Coronary artery (tissue), 2 donors: ENCODE data around the gene FBXO28.

Experiments used
- DNase-seq: peaks from one replicate; pipeline ENCODE4 v3.0.0-alpha.2; 2017; ENCODE audit warnings: low spot score
- H3K27ac ChIP-seq, 2 donors: fragments of 200-600 bp; sonication (generic); one replicate each; pipeline ENCODE4 v1.5.1; 2016 to 2019
- H3K4me3 ChIP-seq: fragments of 200-600 bp; sonication (generic); 2 replicates; pipeline ENCODE4 v1.5.1; 2016; ENCODE audit warnings: mild to moderate bottlenecking, moderate library complexity
- TF ChIP-seq, protein P1 (sequence below): fragments of 200-600 bp; sonication (generic); IDR thresholded peaks from one replicate; pipeline ENCODE4 v1.5.1; 2019; ENCODE audit warnings: antibody characterized with exemption

Gene FBXO28

DNA sequence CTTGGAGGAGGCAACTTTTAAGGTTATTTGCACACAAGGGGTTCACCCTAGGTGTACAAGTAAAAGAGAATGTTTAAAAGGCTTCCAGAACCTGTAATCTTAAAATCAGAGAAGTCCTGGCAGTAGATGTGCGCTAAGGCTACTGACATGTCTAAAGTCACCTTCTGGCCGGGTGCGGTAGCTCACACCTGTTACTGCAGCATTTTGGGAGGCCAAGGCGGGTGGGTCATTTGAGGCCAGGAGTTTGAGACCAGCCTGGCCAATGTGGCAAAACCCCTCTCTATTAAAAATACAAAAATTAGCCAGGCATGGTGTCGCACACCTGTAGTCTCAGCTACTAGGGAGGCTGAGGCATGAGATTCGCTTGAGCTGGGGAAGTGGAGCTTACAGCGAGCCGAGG, 48.9 kb downstream of the FBXO28 start:
- TF ChIP-seq, protein P1, sequence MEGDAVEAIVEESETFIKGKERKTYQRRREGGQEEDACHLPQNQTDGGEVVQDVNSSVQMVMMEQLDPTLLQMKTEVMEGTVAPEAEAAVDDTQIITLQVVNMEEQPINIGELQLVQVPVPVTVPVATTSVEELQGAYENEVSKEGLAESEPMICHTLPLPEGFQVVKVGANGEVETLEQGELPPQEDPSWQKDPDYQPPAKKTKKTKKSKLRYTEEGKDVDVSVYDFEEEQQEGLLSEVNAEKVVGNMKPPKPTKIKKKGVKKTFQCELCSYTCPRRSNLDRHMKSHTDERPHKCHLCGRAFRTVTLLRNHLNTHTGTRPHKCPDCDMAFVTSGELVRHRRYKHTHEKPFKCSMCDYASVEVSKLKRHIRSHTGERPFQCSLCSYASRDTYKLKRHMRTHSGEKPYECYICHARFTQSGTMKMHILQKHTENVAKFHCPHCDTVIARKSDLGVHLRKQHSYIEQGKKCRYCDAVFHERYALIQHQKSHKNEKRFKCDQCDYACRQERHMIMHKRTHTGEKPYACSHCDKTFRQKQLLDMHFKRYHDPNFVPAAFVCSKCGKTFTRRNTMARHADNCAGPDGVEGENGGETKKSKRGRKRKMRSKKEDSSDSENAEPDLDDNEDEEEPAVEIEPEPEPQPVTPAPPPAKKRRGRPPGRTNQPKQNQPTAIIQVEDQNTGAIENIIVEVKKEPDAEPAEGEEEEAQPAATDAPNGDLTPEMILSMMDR = no peak
- Histone ChIP-seq H3K27ac (no peak overlapping the region), H3K4me3 (no peak overlapping the region)
- DNase-seq = no peak

DNA sequence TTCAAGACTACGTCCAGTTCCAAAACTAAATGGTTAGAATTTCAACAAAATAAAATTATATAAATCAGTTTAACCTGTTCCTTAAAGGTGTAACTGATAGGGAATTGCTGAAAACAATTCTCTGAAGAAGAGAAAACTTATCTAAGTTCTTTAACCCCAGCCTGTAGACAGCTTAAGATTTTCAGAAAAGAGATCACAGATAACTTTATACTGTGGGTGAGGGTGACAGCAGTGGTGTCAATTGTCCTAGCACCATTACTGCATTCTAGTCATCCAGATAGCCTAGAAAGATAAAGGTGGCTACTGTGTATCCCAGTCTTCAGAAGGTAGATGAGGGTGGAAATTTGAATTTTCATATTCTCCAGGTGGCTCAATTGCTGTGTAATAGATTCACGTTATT, 49.4 kb downstream of the FBXO28 start:
- TF ChIP-seq, protein P1 = no peak
- Histone ChIP-seq H3K4me3 (no peak overlapping the region), H3K27ac (no peak overlapping the region)
- no peak for DNase-seq

DNA sequence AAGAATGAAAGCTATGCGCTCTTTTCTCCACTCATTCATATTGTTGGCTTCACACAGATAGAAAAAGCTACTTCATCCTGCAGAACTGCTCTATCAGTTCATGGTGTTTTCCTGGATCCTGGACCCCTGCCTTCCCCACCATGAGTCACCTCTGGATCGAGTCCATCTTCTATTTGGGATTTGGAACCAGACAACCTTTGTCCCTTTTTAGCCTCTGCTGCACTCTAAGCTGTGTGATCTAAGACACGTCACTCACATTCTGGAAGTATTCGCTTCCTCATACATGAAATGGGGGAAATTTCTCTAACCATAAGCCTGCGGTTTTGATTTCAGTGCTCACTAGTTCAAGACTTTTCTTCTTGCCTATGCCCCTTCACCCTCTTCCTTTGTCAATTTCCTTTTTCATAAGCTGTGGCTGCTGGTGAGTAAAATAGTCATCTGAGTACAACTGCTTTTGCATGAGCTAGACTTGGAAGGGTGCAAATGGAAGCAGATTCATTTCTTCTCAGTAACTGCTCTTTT, 55.0 kb downstream of the FBXO28 start:
- no peak for DNase-seq
- Histone ChIP-seq H3K27ac (peak overlapping the region; percentile 23 to 74), H3K4me3 (peak overlapping the region; percentile 35)
- TF ChIP-seq, protein P1 = no peak

DNA sequence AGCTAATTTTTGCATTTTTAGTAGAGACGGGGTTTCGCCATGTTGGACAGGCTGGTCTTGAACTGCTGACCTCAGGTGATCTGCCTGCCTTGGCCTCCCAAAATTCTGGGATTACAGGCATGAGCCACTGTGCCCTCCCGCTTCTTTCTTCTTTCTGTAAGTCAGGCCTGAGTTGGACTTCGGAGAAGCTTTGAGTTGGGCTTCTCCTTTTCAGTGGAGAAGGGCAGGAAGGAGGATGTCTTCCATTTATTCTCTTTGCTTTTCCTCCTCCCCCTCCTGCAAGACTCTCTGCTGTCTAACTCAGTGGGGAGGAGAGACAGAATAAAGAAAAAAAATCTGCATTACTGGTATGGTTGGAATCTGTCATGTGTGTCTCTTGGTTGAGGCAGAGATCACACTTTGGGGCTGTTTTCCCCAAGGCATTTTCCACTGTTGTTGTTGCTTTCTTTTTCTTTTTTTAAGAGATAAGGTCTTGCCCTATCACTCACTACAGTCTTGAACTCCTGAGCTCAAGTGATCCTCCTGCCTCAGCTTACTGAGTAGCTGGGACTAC, 55.9 kb downstream of the FBXO28 start:
- no peak overlapping the region for H3K4me3 ChIP-seq
- TF ChIP-seq, protein P1 = no peak
- no peak for DNase-seq
- peak overlapping the region in 1 of 2 donors; percentile 74 for H3K27ac ChIP-seq

DNA sequence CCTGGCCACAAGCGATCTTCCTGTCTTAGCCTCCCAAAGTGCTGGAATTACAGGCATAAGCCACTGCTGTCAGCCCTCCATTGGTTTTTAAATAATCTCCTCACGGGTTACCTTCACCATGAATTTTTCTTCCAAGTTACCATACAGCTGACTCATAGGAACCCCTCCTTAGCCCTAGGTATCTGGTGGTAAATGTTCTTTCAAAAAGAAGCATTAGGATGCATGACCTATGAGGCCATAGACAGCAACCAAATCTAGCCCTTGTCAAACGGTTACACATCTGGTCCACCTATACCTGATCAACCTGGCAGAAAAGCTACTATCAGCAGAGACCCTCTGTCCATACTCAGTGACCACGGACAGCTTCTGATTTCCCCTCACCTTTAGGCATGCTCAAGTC, 56.4 kb downstream of the FBXO28 start:
- Histone ChIP-seq H3K4me3 (no peak overlapping the region), H3K27ac (no peak overlapping the region)
- TF ChIP-seq, protein P1 = no peak
- no peak for DNase-seq

DNA sequence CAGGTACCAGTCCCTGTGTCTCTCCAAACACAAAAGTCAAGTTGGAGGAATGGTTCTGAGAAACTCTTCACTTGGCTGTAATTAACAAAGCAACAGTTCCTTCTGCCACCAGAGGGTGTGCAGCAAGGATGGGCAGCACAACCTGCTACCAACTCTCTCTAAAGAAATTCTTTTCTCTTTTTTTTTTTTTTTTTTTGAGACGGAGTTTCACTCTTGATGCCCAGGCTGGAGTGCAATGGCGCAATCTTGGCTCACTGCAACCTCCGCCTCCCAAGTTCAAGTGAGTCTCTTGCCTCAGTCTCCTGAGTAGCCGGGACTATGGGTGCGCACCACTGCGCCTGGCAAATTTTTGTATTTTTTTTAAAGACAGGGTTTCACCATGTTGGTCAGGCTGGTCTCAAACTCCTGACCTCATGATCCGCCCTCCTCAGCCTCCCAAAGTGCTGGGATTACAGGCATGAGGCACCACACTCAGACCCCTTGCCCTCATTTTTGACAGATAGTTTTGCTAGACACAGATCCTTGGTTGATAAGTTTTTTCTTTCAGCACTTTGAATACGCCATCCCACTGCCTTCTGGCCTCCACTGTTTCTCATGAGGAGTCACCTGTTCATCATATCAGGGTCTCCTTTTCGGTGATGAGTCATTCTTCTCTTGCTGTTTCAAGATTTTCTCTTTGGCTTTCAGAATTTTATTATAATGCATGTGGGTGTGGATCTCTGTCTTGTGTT, 57.0 kb downstream of the FBXO28 start:
- no peak for DNase-seq
- Histone ChIP-seq H3K4me3 (no peak overlapping the region), H3K27ac (no peak overlapping the region)
- TF ChIP-seq, protein P1 = no peak

DNA sequence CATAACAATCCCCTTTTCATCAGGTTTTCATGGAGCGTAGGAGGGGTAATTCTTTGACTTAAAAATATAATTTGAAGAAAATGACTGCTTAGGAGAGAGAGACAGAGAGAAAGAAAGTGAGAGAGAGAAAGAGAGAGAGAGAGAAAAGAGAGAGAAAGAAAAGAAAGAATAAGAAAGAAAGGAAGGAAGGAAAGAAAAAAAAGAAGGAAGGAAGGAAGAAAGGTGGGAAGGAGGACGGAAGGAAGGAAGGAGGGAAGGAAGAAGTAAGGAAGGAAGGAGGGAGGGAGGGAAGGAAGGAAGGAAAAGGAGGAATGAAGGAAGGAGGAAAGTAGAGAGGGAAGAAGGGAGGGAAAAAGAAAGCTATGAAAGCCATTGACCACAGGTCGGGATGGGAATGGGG, 58.3 kb downstream of the FBXO28 start:
- no peak overlapping the region for H3K4me3 ChIP-seq
- no peak overlapping the region for H3K27ac ChIP-seq
- TF ChIP-seq, protein P1 = no peak
- DNase-seq = no peak
